Ishikawa (cell line): ENCODE measurements around the gene FIZ1.

Experiments used
- CREB1 ChIP-seq: IDR thresholded peaks from 2 replicates; pipeline ENCODE4 v1.6.1; 2012; ENCODE audit warnings: low read depth
- EP300 ChIP-seq: IDR thresholded peaks from 2 replicates; pipeline ENCODE4 v1.6.1; 2012; ENCODE audit warnings: borderline replicate concordance
- MAX ChIP-seq: IDR thresholded peaks from 2 replicates; pipeline ENCODE4 v1.6.1; 2012
- REST ChIP-seq: IDR thresholded peaks from 2 replicates; pipeline ENCODE4 v1.6.1; 2012; ENCODE audit warnings: low read depth, mild to moderate bottlenecking
- TAF1 ChIP-seq: IDR thresholded peaks from 2 replicates; pipeline ENCODE4 v1.6.1; 2012; ENCODE audit warnings: low read depth, mild to moderate bottlenecking
- TEAD4 ChIP-seq: IDR thresholded peaks from 2 replicates; pipeline ENCODE4 v1.6.1; 2012
- USF1 ChIP-seq: IDR thresholded peaks from 2 replicates; pipeline ENCODE4 v1.6.1; 2012
- YY1 ChIP-seq: IDR thresholded peaks from 2 replicates; pipeline ENCODE4 v1.6.1; 2012; ENCODE audit warnings: low read depth

DNA sequence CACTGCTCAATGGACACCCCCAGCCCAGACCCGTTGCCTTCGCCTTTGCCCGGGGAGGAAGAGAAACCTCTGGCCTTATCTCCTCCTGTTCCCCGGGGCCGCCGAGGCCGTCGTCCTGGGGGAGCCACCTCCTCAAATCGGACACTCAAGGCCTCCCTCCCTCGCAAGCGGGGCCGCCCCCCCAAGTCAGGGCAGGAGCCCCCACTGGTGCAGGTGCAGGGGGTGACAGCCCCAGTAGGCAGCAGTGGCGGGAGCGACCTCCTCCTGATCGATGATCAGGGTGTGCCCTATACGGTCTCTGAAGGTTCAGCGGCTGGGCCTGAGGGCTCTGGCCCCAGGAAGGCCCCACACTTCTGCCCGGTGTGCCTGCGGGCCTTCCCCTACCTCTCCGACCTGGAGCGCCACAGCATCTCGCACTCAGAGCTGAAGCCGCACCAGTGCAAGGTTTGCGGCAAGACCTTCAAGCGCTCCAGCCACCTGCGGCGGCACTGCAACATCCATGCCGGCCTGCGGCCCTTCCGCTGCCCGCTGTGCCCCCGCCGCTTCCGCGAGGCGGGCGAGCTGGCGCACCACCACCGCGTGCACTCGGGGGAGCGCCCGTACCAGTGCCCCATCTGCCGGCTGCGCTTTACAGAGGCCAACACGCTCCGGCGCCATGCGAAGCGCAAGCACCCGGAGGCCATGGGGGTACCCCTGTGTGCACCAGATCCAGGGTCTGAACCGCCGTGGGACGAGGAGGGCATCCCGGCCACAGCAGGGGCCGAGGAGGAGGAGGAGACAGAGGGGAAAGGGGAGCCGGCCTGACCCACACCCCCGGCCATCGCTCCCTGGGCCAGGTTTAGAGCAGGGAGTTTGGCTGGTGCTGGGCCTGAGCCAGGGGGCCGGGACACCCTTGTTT, 3.0 kb upstream of the FIZ1 start:
- TF ChIP-seq YY1 (no peak), REST (no peak), EP300 (no peak), TAF1 (no peak), TEAD4 (no peak), CREB1 (no peak), USF1 (no peak), MAX (no peak)
